Glutamatergic neuron (in vitro differentiated cells): ENCODE measurements around the gene FKBP5. TPM values are rescaled to one million over a fixed set of nuclear protein-coding genes. Genes with fewer than 3 reads are reported as not detected.

Experiments used
- DNase-seq: peaks from one replicate; pipeline ENCODE4 v3.0.0; 2022
- H3K27ac Mint-ChIP-seq: one replicate; pipeline ENCODE4 v1.8.0; 2020; ENCODE audit warnings: mild to moderate bottlenecking, mixed read lengths, inconsistent platforms; ENCODE audit not compliant: unreplicated experiment
- H3K27me3 Mint-ChIP-seq: one replicate; pipeline ENCODE4 v1.8.0; 2020; ENCODE audit warnings: mild to moderate bottlenecking, moderate library complexity, mixed read lengths, inconsistent platforms; ENCODE audit not compliant: unreplicated experiment
- H3K36me3 Mint-ChIP-seq: one replicate; pipeline ENCODE4 v1.8.0; 2020; ENCODE audit warnings: mild to moderate bottlenecking, mixed read lengths, inconsistent platforms; ENCODE audit not compliant: unreplicated experiment
- H3K4me1 Mint-ChIP-seq: one replicate; pipeline ENCODE4 v1.8.0; 2020; ENCODE audit warnings: mild to moderate bottlenecking, low read depth, mixed read lengths, inconsistent platforms; ENCODE audit not compliant: unreplicated experiment
- H3K4me3 Mint-ChIP-seq: one replicate; pipeline ENCODE4 v1.8.0; 2020; ENCODE audit warnings: mild to moderate bottlenecking, mixed read lengths, inconsistent platforms; ENCODE audit not compliant: unreplicated experiment
- H3K9me3 Mint-ChIP-seq: one replicate; pipeline ENCODE4 v1.8.0; 2020; ENCODE audit warnings: mild to moderate bottlenecking, moderate library complexity, mixed read lengths, inconsistent platforms; ENCODE audit not compliant: unreplicated experiment
- total RNA-seq: library from RNA; stranded (reverse); fragmentation: NEBNext Ultra II Directional; extraction: Animal tissue kit (Norgen Biotek cat#: 25700); gene quantifications from one replicate; pipeline ENCODE4 v1.2.1, GENCODE V29; 2021; ENCODE audit not compliant: unreplicated experiment
- TF ChIP-seq, protein P1 (sequence below): fragments of 200-600 bp; sonication (generic); IDR thresholded peaks from one replicate; pipeline ENCODE4 v1.5.0; 2021; ENCODE audit not compliant: partially characterized antibody, unreplicated experiment

FKBP5 gene
- total RNA-seq, 1 donor from 2014 or later = 10.6 TPM

DNA sequence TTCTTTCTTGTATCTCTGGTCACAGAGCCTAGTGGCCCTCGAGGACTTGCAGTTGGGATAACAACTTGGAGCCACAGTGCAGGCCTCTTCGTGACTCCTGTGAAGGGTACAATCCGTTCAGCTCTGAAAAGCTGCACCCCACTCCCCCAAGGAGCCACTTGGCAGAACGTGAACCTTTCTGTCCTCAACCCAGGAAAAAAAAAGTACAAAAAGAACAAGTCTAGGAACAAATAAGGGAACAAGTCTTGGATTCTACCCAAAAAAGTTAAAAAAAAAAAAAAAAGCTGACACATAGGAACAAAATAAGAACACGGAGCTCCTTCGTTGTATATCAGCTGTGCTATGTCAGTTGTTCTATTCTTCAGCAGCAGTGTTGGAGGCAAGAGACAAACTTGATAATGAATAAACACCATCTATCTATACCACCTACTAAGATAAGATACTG is 98.1 kb downstream of the FKBP5 start:
- Mint-ChIP-seq H3K36me3 (no peaks in the 10 kb centered on the region), H3K27me3 (no peaks in the 10 kb centered on the region), H3K9me3 (no peaks in the 10 kb centered on the region), H3K27ac (no peak overlapping the region), H3K4me1 (peaks cover 10% of the 10 kb centered on the region), H3K4me3 (no peak overlapping the region)
- DNase-seq = no peak
- TF ChIP-seq, protein P1, sequence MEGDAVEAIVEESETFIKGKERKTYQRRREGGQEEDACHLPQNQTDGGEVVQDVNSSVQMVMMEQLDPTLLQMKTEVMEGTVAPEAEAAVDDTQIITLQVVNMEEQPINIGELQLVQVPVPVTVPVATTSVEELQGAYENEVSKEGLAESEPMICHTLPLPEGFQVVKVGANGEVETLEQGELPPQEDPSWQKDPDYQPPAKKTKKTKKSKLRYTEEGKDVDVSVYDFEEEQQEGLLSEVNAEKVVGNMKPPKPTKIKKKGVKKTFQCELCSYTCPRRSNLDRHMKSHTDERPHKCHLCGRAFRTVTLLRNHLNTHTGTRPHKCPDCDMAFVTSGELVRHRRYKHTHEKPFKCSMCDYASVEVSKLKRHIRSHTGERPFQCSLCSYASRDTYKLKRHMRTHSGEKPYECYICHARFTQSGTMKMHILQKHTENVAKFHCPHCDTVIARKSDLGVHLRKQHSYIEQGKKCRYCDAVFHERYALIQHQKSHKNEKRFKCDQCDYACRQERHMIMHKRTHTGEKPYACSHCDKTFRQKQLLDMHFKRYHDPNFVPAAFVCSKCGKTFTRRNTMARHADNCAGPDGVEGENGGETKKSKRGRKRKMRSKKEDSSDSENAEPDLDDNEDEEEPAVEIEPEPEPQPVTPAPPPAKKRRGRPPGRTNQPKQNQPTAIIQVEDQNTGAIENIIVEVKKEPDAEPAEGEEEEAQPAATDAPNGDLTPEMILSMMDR = no peak

DNA sequence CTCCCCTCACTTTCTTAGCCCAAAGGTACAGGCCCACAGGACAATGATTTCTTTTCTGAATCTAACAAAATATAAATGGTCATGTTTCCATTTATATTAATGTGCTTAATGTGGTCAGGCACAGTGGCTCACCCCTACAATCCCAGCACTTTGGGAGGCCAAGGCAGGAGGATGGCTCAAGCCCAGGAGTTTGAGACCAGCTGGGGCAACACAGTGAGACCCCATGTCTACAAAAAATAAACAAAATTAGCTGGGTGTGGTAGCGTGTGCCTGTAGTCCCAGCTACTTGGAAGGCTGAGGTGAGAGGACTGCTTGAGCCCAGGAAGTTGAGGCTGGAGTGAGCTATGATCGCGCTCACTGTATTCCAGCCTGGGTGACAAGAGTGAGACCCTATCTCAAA is 98.8 kb downstream of the FKBP5 start:
- peaks cover 10% of the 10 kb centered on the region for H3K4me1 Mint-ChIP-seq
- TF ChIP-seq, protein P1 = no peak
- no peak for DNase-seq
- H3K4me3 Mint-ChIP-seq = no peak overlapping the region
- H3K27ac Mint-ChIP-seq = no peak overlapping the region
- H3K27me3 Mint-ChIP-seq = no peaks in the 10 kb centered on the region
- H3K36me3 Mint-ChIP-seq = no peaks in the 10 kb centered on the region
- H3K9me3 Mint-ChIP-seq = no peaks in the 10 kb centered on the region

DNA sequence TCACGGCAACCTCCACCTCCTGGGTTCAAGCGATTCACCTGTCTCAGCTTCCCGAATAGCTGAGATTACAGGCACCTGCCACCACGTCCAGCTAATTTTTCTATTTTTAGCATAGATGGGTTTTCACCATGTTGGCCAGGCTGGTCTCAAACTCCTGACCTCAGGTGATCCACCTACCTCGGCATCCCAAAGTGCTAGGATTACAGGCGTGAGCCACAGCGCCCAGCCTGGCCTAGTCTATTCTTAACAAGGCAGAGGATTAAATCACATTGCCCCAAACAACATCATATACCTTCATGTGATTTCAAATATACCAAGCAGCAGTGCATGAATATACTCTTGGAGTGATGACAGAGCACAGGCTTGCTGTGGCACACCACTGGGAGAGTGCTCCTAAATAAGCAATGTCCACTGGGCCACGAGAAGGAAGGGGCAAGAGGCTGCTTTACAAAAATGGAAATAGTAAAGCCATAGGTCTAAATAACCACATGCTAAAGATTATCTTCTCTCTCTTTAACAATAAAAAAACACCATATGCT is 99.4 kb downstream of the FKBP5 start:
- DNase-seq = no peak
- no peak overlapping the region for H3K4me3 Mint-ChIP-seq
- H3K36me3 Mint-ChIP-seq = no peaks in the 10 kb centered on the region
- H3K27ac Mint-ChIP-seq = no peak overlapping the region
- no peaks in the 10 kb centered on the region for H3K9me3 Mint-ChIP-seq
- H3K27me3 Mint-ChIP-seq = no peaks in the 10 kb centered on the region
- TF ChIP-seq, protein P1 = no peak
- peaks cover 10% of the 10 kb centered on the region for H3K4me1 Mint-ChIP-seq

DNA sequence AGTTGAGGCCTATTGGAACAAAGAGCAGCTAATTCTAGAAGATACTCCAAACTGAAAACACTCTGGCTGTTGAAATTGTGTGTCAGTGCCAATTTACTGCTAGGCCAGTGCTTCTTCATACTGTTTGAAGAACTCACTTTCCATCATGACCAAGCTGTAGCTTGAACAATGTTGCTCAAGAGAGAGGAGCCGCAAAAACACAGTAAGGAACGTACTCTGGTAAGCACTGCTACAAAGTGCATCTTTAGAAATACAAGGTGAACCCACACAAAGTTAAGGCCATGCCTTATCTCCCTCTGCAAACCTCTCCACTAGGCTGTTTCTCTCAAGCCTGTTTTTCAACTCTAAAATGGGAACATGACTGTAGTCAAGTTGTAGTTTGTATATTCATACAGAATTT is 101.5 kb downstream of the FKBP5 start:
- Mint-ChIP-seq H3K27ac (no peak overlapping the region), H3K4me1 (peaks cover 14% of the 10 kb centered on the region), H3K36me3 (no peaks in the 10 kb centered on the region), H3K4me3 (no peak overlapping the region), H3K27me3 (no peaks in the 10 kb centered on the region), H3K9me3 (no peaks in the 10 kb centered on the region)
- DNase-seq = no peak
- TF ChIP-seq, protein P1 = no peak

DNA sequence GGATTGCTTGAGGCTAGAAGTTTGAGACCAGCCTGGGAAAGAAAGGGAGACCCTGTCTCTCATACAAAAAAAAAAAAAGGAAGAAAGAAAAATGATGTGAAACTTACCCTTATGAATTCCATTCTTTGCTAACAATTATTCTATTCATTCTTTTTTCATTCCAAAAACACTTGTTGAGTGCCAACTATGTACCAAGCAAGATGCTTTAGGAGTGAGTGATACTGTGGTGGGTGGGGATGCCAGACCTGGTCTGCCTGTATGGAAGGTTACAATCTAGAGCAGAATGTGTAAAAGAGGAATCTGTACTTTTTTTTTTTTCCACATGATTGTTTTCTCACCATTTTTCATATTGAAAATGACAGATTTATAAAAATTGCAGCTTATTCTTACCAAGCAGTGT is 102.2 kb downstream of the FKBP5 start:
- Mint-ChIP-seq H3K27me3 (no peaks in the 10 kb centered on the region), H3K27ac (no peak overlapping the region), H3K9me3 (no peaks in the 10 kb centered on the region), H3K4me1 (peaks cover 21% of the 10 kb centered on the region), H3K4me3 (no peak overlapping the region), H3K36me3 (no peaks in the 10 kb centered on the region)
- DNase-seq = no peak
- TF ChIP-seq, protein P1 = no peak
